Measurements from ENCODE around the gene TRPC4. TPM values are rescaled to one million over a fixed set of nuclear protein-coding genes. Genes with fewer than 3 reads are reported as not detected.

The TRPC4 gene
- total RNA-seq, 1 donor from 2014 or later, result 2.6 TPM

- no peak for TF ChIP-seq CTCF (IDR thresholded peaks at IDR 0.05; ENCODE audit: insufficient read depth, low read length, poor library complexity, severe bottlenecking)
- no peak overlapping the region for H3K4me3 ChIP-seq (ENCODE audit: low read depth, low read length)
- no peak for DNase-seq (ENCODE audit: low read depth)
- no peaks in the 10 kb centered on the region for H3K27me3 ChIP-seq (ENCODE audit: control insufficient read depth, insufficient read depth, low read length)
- H3K36me3 ChIP-seq (ENCODE audit: control insufficient read depth, insufficient read depth, low read length), result no peaks in the 10 kb centered on the region
These were observed 199.7 kb downstream of the TRPC4 start for GRCh38 chr13:37669845-37670244.

GRCh38 chr13:37667702-37668101 is 201.9 kb downstream of the TRPC4 start:
- H3K36me3 ChIP-seq (ENCODE audit: control insufficient read depth, insufficient read depth, low read length), result no peaks in the 10 kb centered on the region

GRCh38 chr13:37666036-37666435 is 203.5 kb downstream of the TRPC4 start:
- Histone ChIP-seq H3K36me3 (ENCODE audit: control insufficient read depth, insufficient read depth, low read length) (no peaks in the 10 kb centered on the region), H3K27me3 (ENCODE audit: control insufficient read depth, insufficient read depth, low read length) (no peaks in the 10 kb centered on the region), H3K4me3 (ENCODE audit: low read depth, low read length) (no peak overlapping the region)
- no peak for TF ChIP-seq CTCF (IDR thresholded peaks at IDR 0.05; ENCODE audit: insufficient read depth, low read length, poor library complexity, severe bottlenecking)
- DNase-seq (ENCODE audit: low read depth), result no peak

More at GRCh38 chr13:37667702-37668101, 201.9 kb downstream of the TRPC4 start:
- TF ChIP-seq CTCF (IDR thresholded peaks at IDR 0.05; ENCODE audit: insufficient read depth, low read length, poor library complexity, severe bottlenecking), result no peak
- no peak overlapping the region for H3K4me3 ChIP-seq (ENCODE audit: low read depth, low read length)
- DNase-seq (ENCODE audit: low read depth), result no peak
- H3K27me3 ChIP-seq (ENCODE audit: control insufficient read depth, insufficient read depth, low read length), result no peaks in the 10 kb centered on the region

- no peak for TF ChIP-seq CTCF (IDR thresholded peaks at IDR 0.05; ENCODE audit: insufficient read depth, low read length, poor library complexity, severe bottlenecking)
- H3K4me3 ChIP-seq (ENCODE audit: low read depth, low read length), result no peak overlapping the region
- no peak for DNase-seq (ENCODE audit: low read depth)
- no peaks in the 10 kb centered on the region for H3K27me3 ChIP-seq (ENCODE audit: control insufficient read depth, insufficient read depth, low read length)
- H3K36me3 ChIP-seq (ENCODE audit: control insufficient read depth, insufficient read depth, low read length), result no peaks in the 10 kb centered on the region
These were observed 204.2 kb downstream of the TRPC4 start for GRCh38 chr13:37665420-37665819.

- DNase-seq (ENCODE audit: low read depth), result no peak
- Histone ChIP-seq H3K4me3 (ENCODE audit: low read depth, low read length) (no peak overlapping the region), H3K27me3 (ENCODE audit: control insufficient read depth, insufficient read depth, low read length) (no peaks in the 10 kb centered on the region), H3K36me3 (ENCODE audit: control insufficient read depth, insufficient read depth, low read length) (no peaks in the 10 kb centered on the region)
- no peak for TF ChIP-seq CTCF (IDR thresholded peaks at IDR 0.05; ENCODE audit: insufficient read depth, low read length, poor library complexity, severe bottlenecking)
These were observed 205.8 kb downstream of the TRPC4 start for GRCh38 chr13:37663724-37664123.

- DNase-seq (ENCODE audit: low read depth), result no peak
- TF ChIP-seq CTCF (IDR thresholded peaks at IDR 0.05; ENCODE audit: insufficient read depth, low read length, poor library complexity, severe bottlenecking), result no peak
- Histone ChIP-seq H3K27me3 (ENCODE audit: control insufficient read depth, insufficient read depth, low read length) (no peaks in the 10 kb centered on the region), H3K4me3 (ENCODE audit: low read depth, low read length) (no peak overlapping the region), H3K36me3 (ENCODE audit: control insufficient read depth, insufficient read depth, low read length) (no peaks in the 10 kb centered on the region)
These were observed 206.9 kb downstream of the TRPC4 start for GRCh38 chr13:37662624-37663023.
